ENCODE results near the gene LSMEM2. TPM values are rescaled to one million over a fixed set of nuclear protein-coding genes. Genes with fewer than 3 reads are reported as not detected.

The LSMEM2 gene
- total and polyA plus RNA-seq, 9 of the 15 experiments (the other 6 are each of a cell fraction or from before 2014, with no cell fraction given) = not detected

GRCh38 chr3:50322386-50323091 is 43.7 kb downstream of the LSMEM2 start, which contains the start of gene HYAL2:
TSS of gene HYAL2 (minus strand) at chr3:50322745. CDS start at chr3:50320489, 2,256 bp downstream.
- no peaks in the 10 kb centered on the region for H4K20me1 ChIP-seq (replicated peaks; ENCODE audit: control insufficient read depth, insufficient read depth, low read length)
- POLR2A ChIA-PET = no interaction called here
- 84% methylated on average over 8 of the region's 31 CpGs for WGBS (ENCODE audit: insufficient coverage, low coverage, missing lambda C conversion rate)
- H3K9me1 ChIP-seq (ENCODE audit: control insufficient read depth, insufficient read depth, low read length) = no peaks in the 10 kb centered on the region
- FAIRE-seq (no peak), ATAC-seq (no peak), DNase-seq (ENCODE audit: extremely low read depth in 1 of 4, low spot score in 3 of 4) (no peak)
- H2AFZ ChIP-seq (ENCODE audit: low read depth, low read length) = peak within 1 kb of the TSS; percentile 99
- no TSS peak for BruUV-seq (replicated peaks)
- H3K4me1 ChIP-seq (replicated peaks in 1 of 2; ENCODE audit: control insufficient read depth in 2 of 2, insufficient read depth in 2 of 2, low read length in 2 of 2) = peaks cover 25 to 66% of the 10 kb centered on the region in 2 experiments; a peak in 4 of 5 replicates
- intact Hi-C loops (cut with micrococcal nuclease) (no loop called here), in situ Hi-C loops (cut with MboI) (no loop called here)
- H3K27me3 ChIP-seq (ENCODE audit: control insufficient read depth in 2 of 2, insufficient read depth in 2 of 2, low read length in 2 of 2) = no peaks in the 10 kb centered on the region
- H3K9me3 ChIP-seq (replicated peaks; ENCODE audit: control insufficient read depth, insufficient read depth, low read depth, low read length) = no peaks in the 10 kb centered on the region
- peaks cover 32% of the 10 kb centered on the region for H3K79me2 ChIP-seq (ENCODE audit: control insufficient read depth, insufficient read depth, low read length)
- peak within 1 kb of the TSS; percentile 90 for H3K4me2 ChIP-seq (ENCODE audit: insufficient read depth, low read length)
- H3K36me3 ChIP-seq (ENCODE audit: control insufficient read depth, insufficient read depth, low read length) = peaks cover 42% of the 10 kb centered on the region; the same call in 2 of the 3 replicates
- peak within 1 kb of the TSS; percentile 100 for H3K27ac ChIP-seq (ENCODE audit: extremely low read depth, low read depth, low read length)
- peak within 1 kb of the TSS; percentile 81 for H3K4me3 ChIP-seq
- CTCF ChIA-PET (ENCODE audit: low intra/inter-chr PET ratio) = no interaction called here
- peak within 1 kb of the TSS; percentile 98 for H3K9ac ChIP-seq (ENCODE audit: insufficient read depth in 1 of 2, low read depth in 2 of 2, low read length in 2 of 2)
- TF ChIP-seq TFAP4 (CRISPR knock-in tag; IDR thresholded peaks at IDR 0.05; ENCODE audit: borderline replicate concordance) (no peak; the same call in 1 of the 2 replicates), E2F1 (CRISPR knock-in tag; IDR thresholded peaks at IDR 0.05) (no peak), ZBTB33 (CRISPR knock-in tag; IDR thresholded peaks at IDR 0.05) (0 out of 2 replicates have a peak, but pooled peaks have one; percentile 9), NRF1 (conservative IDR thresholded peaks at IDR 0.05 in 1 of 2, IDR thresholded peaks at IDR 0.05 in 1 of 2) (no peak), ZNF253 (CRISPR knock-in tag; conservative IDR thresholded peaks at IDR 0.05) (no peak), ZNF239 (CRISPR knock-in tag; IDR thresholded peaks at IDR 0.05) (no peak), PCBP1 (IDR thresholded peaks at IDR 0.05; ENCODE audit: low read depth, low read length, poor library complexity, severe bottlenecking) (peak; percentile 14), BACH1 (tag; IDR thresholded peaks at IDR 0.05) (no peak), MBD1 (CRISPR knock-in tag; IDR thresholded peaks at IDR 0.05) (no peak), ZNF316 (IDR thresholded peaks at IDR 0.05) (no peak), ZNF740 (CRISPR knock-in tag; IDR thresholded peaks at IDR 0.05) (no peak), ZNF740 (tag; IDR thresholded peaks at IDR 0.05) (no peak), MEIS2 (IDR thresholded peaks at IDR 0.05; ENCODE audit: partially characterized antibody) (no peak)
